Putamen (tissue), 1 donor: ENCODE data around the gene ZNF281.
"Not testable (repeated sequence)": the region's sequence is repeated elsewhere in the genome, so short reads cannot be mapped to it uniquely, and the experiment has no call there.

Experiments
- DNase-seq: peaks from one replicate; pipeline ENCODE4 v3.0.0-alpha.2; 2016; ENCODE audit warnings: low spot score

ZNF281 gene

DNA sequence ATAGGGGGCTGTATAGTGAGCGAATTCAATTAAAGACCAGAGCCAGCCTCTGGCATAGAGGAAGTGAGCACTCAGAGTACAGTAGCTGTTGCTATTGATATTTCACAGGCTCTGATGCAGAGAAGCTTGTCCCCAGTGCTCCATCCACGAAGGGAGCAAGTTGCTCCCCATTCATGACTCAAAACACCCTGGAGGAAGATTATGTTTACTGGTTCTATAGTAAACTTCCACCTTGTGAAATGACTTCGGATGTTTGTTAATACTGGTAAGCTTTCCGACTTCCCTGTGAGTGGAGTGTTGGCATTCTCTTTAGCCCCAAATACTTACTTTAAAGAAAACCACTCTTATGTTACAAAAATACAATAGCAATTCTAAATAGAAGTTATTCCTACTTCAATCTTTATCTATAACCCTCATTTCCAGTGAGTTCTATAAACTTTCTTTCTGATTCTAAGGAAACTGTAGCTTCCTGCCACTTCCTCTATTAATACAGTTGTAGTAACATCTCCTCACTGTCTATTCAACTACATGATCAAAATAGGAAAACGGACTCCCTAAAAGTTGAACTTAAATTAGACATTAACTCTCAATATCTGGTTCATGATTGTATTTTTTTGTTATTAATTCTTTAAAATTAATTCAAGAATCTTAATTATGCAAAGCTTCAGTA, 46.4 kb downstream of the ZNF281 start:
- no peak for DNase-seq

DNA sequence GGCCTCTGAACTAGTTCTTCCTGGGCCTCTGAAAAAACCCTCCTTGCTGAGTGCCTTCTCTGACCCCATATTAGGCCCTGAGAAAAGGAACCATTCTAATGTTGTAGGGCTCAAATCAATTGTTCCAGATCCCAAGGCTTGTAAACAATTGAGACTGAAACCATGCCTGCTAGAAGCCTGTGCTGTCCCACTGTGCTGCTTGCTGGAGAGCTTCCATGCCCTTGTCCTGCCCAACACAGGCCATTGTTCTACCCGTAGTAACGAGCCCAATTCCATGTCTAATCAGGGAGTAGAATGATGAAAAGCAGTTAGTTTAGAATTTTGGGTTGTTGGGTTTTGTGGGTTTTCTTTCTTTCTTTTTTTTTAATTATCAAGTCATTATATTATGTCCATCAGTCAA, 47.4 kb downstream of the ZNF281 start:
- DNase-seq: peak; percentile 62

DNA sequence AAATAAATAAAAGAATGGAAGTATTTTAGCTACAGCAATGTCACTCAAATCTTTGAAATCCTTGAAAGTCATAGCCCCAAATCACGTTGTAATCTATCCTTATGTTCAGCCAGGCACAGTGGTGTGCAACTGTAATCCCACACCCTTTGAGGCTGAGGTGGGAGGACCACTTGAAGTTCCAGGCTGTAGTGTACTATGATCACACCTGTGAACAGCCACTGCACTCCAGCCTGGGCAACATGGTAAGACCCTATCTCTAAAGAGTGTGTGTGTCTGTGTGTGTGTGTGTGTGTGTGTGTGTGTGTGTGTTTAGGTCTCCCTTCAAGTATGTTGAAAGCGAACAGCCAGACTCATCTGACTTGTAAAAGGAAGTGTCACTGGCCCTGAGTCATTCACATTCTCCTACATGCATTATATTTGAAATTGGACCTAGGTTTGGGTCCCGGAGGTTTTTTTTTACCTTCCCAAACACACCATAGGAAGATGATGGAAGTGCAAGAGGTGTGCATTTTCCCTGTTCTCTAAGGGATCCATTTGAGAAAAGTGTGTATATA, 50.1 kb downstream of the ZNF281 start:
- DNase-seq: no peak

DNA sequence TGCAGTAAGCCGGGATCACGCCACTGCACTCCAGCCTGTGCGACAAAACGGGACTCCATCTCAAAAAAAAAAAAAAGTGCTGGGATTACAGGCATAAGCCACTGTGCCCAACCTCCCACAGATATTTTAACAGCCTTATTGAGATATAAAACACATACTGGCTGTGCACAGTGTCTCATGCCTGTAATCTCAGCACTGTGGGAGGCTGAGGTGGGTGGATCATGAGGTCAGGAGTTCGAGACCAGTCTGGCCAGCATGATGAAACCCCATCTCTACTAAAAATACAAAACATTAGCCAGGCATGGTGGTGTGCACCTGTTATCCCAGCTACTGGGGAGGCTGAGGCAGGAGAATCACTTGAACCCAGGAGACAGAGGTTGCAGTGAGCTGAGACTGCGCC, 51.9 kb downstream of the ZNF281 start:
- not testable (repeated sequence) for DNase-seq

DNA sequence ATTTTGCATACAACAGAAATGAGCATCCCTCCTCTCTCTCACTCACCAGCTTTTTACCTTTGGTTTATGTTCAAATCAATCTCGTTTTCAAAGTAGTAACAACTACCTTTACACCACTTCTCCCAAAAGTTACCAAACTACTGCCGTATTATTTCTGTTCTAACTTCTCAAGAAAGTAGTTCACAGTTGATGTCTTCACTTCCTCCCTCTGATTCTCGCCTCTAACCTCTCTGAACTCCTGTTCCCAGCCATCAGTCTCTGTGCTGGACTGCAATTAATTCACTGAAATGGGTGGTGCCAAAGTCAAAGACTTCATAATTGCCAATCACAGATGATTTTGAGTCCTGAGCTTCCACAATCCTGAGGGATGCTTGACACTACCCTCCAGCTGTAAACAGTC, 54.0 kb downstream of the ZNF281 start:
- DNase-seq: no peak
